ENCODE data around the gene ADGRA1. TPM values are rescaled to one million over a fixed set of nuclear protein-coding genes. Genes with fewer than 3 reads are reported as not detected.

Gene ADGRA1
- total and polyA plus RNA-seq, 2 of the 8 experiments (the other 6 are each of a cell fraction or from before 2014, with no cell fraction given): 0.17 to 0.21 TPM

DNA sequence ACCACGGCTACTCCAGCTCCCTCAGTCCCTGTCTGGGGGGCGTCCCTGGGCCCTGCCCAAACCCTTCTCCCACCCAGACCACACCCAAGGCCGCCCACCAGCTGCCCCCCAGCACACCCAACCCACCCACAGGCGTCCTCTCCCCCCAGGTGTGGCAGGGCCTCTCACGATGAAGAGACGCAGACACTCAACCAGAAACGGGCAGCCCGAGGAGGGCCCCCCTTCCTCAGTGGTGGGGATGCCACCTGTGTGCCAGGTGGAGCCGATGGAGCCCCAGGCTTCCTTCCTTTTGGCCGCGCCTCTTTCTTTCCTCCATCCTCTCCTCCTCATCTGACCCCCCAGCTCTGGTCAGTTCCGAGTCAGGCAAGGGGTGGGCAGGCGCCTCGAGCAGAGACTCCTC is 28.7 kb downstream of the ADGRA1 start (continued):
- no peak for TF ChIP-seq KDM4A (IDR thresholded peaks at IDR 0.05; ENCODE audit: low read depth, low read length, severe bottlenecking)
- no peak for TF ChIP-seq BCL11A (IDR thresholded peaks at IDR 0.05; ENCODE audit: low read depth in 2 of 2, low read length in 2 of 2)
- TF ChIP-seq POLR2A (IDR thresholded peaks at IDR 0.05; ENCODE audit: control extremely low read depth in 1 of 2, low read depth in 2 of 2, low read length in 2 of 2): no peak
- no peak for TF ChIP-seq EP300 (IDR thresholded peaks at IDR 0.05; ENCODE audit: borderline replicate concordance in 1 of 2, low read depth in 2 of 2, low read length in 2 of 2)
